HPDE6-E6E7 (cell line): Measurements from ENCODE around the gene CD200R1L.
"Not testable (repeated sequence)": the region's sequence is repeated elsewhere in the genome, so short reads cannot be mapped to it uniquely, and the experiment has no call there.

ENCODE experiments used
- DNase-seq: peaks from one replicate; pipeline ENCODE4 v3.0.0; 2011; ENCODE audit warnings: missing footprints; ENCODE audit errors: extremely low spot score

The CD200R1L gene

DNA sequence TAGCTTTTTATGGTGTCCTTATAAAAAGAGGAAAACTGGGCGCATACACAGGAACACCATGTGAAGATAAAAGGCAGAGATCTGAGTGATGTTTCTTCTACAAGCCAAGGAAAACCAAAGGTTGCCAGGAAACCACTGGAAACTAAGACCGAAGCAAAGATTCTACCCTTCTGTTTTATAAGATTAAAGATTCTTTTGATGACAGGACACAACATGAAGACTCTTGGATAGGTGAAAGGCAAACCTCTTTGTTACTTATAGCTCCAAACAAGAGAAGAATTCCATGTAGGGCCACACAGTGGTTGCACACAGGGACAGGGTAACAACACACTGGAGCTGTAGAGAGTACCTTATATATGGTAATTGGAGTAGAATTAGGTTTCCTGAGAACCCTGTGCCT is at the start of gene CD200R1L:
CD200R1L (minus strand) TSS at position 101 of the 400 bp plus-strand sequence. CDS start 17,497 bp downstream, outside the sequence.
- DNase-seq = no peak

DNA sequence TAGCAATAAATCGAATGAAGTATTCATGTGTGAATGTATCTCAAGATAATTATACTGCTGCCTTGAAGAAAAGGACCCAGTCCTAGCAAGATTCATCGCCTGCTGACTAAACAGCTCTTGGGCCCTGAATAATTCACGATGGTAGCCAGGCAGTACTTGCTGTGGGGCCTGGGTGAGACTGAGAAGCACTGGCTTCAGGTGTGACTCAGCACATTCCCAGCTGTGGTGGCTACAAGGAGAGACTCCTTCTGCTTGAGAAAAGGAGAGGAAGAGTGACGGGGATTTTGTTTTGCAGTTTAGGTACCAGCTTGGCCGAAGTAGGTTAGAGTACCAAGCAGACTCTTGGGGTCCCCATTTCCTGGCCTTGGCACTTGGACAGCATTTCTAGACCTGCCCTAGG is 47.6 kb upstream of the CD200R1L start:
- DNase-seq = no peak

DNA sequence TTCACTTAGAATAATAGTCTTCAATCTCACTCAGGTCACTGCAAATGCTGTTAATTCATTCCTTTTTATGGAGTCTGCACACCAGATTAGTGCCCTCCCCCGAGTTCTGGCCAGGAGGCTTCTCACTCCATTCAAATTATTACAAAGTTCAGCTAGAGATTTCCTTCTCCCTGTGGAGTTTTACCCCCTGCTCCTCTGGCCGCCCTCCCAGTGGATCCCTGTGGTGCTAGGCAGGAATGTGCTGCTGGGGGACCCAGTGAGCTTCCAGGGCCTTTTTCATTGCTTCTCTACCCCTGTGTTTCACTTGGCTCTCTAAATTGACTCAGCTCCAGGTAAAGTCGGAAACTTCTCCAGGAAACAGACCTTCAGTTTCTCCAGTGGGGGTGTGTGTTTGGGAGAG is 42.7 kb upstream of the CD200R1L start:
- no peak for DNase-seq

- DNase-seq = no peak
Observed at GRCh38 chr3:112888381-112889085, 41.9 kb upstream of the CD200R1L start.

DNA sequence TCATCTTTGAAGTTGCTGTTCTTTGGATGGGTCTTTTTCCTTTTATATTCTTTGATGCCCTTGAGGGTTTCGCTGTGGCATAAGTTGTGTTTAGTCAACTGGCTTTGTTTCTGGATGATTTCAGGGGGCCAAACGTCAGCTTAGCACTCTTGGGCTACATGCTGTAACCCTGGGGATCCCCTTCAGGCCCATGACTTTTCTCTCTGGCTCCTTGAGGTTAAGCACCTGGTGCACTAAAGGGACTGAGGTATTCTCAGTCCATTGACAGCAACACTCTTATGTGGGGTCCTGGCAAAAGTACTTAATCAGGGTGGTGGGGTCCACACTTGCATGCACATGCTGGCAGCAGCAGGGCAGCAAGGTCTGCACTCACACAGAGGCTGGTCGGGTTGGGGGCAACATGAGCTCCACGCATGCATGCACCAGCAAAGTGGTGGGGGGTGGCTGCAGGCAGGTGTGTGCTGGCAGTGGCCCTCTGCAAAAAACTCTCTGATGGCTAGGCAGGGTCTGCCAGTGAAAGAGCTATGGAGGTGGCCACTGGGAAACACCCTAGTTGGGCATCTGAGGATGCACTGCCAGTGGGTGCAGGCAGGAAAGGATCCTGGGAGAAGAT is 38.1 kb upstream of the CD200R1L start:
- DNase-seq = no peak

GRCh38 chr3:112881891-112882290 is 35.2 kb upstream of the CD200R1L start:
- no peak for DNase-seq

GRCh38 chr3:112875561-112875960 is 28.9 kb upstream of the CD200R1L start:
- DNase-seq = no peak

DNA sequence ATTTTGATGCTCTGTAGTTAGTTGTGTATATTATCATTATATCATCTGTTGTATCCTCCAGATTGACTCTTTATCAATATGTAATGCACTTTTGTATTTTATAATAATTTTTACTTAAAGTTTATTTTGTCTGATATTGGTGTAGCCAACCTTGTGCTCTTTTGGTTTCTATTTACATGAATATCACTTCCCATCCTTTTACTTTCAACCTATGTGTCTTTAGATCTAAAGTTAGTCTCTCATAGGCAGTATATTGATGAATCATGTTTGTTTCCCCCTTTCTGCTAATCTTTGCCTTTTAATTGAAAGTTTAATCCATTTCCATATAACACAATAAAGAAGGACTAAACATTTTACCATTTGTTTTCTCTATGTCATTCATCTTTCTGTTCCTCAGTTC is 28.1 kb upstream of the CD200R1L start:
- no peak for DNase-seq

DNA sequence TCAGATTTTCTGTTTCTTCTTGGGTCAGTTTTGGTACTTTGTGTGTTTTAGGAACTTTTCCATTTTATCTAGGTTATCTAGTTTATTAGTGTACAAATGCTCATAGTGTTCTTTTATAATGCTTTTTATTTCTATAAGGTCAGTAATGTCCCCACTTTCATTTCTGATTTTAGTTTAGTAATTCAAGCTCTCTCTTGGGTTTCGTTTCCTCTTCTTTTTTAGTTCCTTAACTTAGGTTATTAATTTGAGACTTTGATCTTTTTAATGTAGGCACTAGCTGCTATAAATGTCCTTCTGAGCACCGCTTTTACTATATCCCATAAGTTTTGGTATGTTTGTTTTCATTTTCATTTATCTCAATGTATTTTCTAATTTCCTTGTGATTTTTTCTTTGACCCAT is 27.0 kb upstream of the CD200R1L start:
- no peak for DNase-seq

DNA sequence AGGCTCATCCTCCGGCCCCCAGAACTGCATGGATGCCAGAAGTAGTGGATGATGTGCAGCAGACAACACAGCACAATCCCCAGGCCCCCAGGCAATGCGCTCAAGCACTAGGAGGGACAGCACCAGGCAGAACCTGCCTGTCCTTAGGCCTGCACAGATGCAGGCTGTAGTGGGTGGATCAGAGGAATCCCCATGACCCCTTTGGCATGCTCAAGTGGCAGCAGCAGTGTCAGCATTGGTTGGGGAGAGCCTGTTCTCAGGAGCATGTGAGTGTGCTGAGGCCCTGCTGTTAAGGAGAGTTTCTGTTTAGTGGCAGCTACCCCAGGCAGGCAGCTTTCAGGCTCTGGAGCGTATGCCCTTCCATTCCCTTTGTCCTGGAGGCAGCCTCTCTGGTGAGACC is 25.1 kb upstream of the CD200R1L start:
- DNase-seq = no peak

DNA sequence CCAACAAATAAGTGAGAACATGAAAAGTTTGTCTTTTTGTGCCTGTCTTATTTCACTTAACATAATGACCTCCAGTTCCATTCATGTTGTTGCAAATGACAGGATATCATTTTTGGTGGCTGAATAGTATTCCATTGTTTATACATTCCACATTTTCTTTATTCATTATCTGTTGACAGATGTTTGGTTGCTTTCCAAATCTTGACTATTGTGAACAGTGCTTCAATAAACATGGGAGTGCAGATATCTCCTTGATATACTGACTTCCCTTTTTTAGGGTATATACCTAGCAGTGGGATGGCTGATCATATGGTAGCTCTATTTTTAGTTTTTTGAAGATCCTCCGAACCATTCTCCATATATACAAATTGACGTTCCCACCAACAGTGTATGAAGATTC is 19.1 kb upstream of the CD200R1L start:
- no peak for DNase-seq

GRCh38 chr3:112860898-112861297 is 14.2 kb upstream of the CD200R1L start:
- no peak for DNase-seq

DNA sequence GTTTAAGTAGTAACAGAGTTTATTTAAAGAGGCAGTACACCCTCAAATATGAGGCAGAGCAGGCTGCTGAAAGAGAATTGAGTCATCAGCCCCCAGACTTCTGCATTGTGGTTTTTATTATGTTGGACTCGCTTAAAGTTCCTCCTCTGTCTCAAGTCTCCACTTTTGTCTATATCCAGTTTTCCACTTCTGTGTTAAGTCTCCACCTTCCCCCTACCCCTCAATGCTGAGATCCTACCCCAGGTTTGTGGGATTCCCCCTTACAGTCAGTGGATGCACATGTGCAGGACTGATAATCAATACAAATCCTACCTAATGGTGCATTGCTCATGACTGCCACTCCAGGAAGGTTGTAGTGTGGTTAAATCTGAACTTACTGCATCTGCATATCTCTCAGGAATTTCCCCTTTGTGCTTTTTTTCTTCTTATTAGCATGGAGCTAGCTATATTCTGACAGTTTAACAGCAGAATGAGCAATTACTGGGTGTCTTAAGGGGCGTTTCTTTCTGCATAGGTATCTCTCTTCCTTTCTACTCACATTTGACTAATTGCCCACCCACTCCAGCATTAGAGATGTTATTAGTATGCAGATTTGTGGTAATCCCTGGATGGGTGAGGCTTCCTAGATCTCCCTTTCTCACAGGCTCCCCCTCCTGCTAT is 11.9 kb upstream of the CD200R1L start:
- DNase-seq = no peak

GRCh38 chr3:112857526-112857925 is 10.9 kb upstream of the CD200R1L start:
- no peak for DNase-seq

GRCh38 chr3:112856537-112856936 is 9.9 kb upstream of the CD200R1L start:
- DNase-seq = no peak

DNA sequence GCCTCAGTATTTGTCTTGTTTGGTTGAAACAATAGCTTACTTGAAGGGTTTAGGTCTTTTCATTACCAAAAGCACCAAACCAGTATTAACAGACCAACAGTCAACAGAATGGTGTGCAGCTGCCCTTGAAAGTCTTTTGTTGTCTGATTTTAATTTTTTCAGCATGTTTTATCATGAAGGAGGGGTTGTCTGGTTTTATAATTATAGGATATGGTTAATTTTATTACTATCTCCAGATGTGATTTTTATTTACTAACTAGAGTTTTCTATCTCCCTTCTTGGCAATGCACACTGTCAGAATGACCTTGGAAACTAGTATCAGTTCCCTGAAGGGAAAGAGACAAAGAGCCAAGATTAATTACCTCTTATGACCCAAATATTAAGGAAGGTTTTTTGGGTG is 9.2 kb upstream of the CD200R1L start:
- no peak for DNase-seq

DNA sequence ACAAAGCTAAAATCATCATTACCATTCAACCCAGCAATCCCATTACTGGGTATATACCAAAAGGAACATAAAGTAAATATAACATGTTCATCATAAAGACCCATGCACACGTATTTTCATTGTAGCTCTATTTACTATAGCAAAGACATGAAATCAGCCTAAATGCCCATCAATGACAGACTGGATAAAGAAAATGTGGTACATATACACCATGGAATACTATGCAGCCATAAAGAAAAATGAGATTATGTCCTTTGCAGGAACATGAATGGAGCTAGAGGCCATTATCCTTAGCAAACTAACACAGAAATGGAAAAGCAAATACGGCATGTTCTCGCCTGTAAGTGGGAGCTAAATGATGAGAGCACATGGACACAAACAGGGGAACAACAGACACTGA is 8.4 kb upstream of the CD200R1L start:
- DNase-seq = not testable (repeated sequence)

- DNase-seq = no peak
Observed at GRCh38 chr3:112848196-112848595, 1.5 kb upstream of the CD200R1L start.

- no peak for DNase-seq
Observed at GRCh38 chr3:112847692-112848091, 1.0 kb upstream of the CD200R1L start.

- no peak for DNase-seq
Observed at GRCh38 chr3:112845772-112846171, 892 bp downstream of the CD200R1L start.

GRCh38 chr3:112829046-112829445 is 17.6 kb downstream of the CD200R1L start:
- no peak for DNase-seq

DNA sequence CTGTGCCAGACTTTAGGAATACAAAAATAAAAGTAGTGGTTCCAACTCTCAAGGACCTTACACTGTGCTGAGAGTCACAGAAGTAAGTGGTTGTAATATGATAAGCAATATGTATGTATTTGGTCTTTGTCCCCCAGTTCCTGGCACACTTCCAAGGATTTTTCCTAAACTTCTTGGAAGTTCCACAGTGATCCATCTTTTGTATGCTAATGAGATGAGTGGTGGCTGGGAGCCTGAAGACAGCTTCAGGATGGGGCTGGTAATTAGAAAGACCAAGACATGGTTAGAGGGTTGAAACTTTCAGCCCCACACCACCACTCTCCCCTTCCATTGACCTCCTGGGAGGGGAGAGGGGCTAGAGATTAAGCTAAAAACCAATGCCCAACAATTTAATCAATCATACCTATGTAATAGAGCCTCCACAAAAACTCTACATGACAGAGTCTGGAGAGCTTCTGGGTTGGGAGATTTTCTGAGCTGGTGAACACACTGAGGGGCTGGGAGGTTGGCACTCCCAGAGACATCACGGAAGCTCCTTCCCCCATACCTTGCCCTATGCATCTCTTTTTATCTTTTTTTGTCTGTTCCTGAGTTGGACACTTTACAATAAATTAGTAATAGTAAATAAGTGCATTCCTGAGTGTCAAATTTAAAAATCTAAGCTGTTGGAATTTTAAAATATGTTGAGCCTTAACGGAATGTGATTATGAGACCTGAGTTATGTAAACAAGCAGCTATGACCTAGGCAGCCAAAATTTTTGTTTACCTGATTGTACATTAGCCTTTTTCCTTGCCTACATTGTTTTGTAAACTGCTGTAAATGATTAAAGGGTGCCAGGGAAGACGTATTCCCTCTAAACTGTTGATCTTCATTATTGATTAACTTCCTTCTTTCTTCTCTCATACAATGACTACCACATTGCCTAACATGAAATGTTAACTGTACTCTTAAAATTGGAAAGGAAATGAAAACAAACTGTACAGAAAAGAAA is 24.3 kb downstream of the CD200R1L start:
- no peak for DNase-seq
